ENCODE measurements around the gene CFAP99. TPM values are rescaled to one million over a fixed set of nuclear protein-coding genes. Genes with fewer than 3 reads are reported as not detected.
A peak's percentile ranks its signal among the peaks of the same experiment; 100 is the strongest.
"Not testable (repeated sequence)": the region's sequence is repeated elsewhere in the genome, so short reads cannot be mapped to it uniquely, and the experiment has no call there.

CFAP99 gene
- total and polyA plus RNA-seq, 5 experiments from 2014 or later, result 0.05 TPM; not detected in 4

GRCh38 chr4:2462218-2462991 is 43.6 kb downstream of the CFAP99 start:
- POLR2A ChIA-PET, result interaction anchor here (0.7 to 1.1 kb wide), 5 partner anchors 25 to 242 kb away, joined by 3 to 4 read pairs (median 3); partner anchors contain the start of gene MXD4
- H3K27ac Mint-ChIP-seq, result peak overlapping the region in 4 of 10 donors; percentile 14 to 71 (median 31)

GRCh38 chr4:2462992-2463762 is 44.4 kb downstream of the CFAP99 start:
- ATAC-seq (no peak), DNase-seq (peak in 1 of 10 donors; percentile 60)
- H3K4me3 Mint-ChIP-seq, result peak overlapping the region; percentile 39 to 81 (median 68)
- peaks cover 0 to 12% (median 0%) of the 10 kb centered on the region in 5 donors for H3K27me3 Mint-ChIP-seq
- POLR2A ChIA-PET, result interaction anchor here (1.0 kb wide), 1 partner anchor 25 kb away, joined by 3 read pairs; no protein-coding TSS in a partner anchor
- H3K27ac Mint-ChIP-seq, result peak overlapping the region in 4 of 10 donors; percentile 33 to 71 (median 56)
- no peaks in the 10 kb centered on the region for H3K36me3 Mint-ChIP-seq
- peaks cover 9 to 25% (median 21%) of the 10 kb centered on the region in 4 donors for H3K4me1 Mint-ChIP-seq
- no peaks in the 10 kb centered on the region for H3K9me3 Mint-ChIP-seq

More at GRCh38 chr4:2462218-2462991, 43.6 kb downstream of the CFAP99 start:
- H3K27me3 Mint-ChIP-seq, result peaks cover 0 to 12% (median 0%) of the 10 kb centered on the region in 5 donors
- no peaks in the 10 kb centered on the region for H3K9me3 Mint-ChIP-seq
- peak overlapping the region; percentile 66 to 88 (median 82) for H3K4me3 Mint-ChIP-seq
- peaks cover 4 to 19% (median 15%) of the 10 kb centered on the region in 4 donors for H3K4me1 Mint-ChIP-seq
- ATAC-seq (peak; percentile 96 to 97), DNase-seq (peak; percentile 52 to 77 (median 65))
- H3K36me3 Mint-ChIP-seq, result no peaks in the 10 kb centered on the region

GRCh38 chr4:2465032-2465431 is 46.3 kb downstream of the CFAP99 start:
- Mint-ChIP-seq H3K27me3 (peaks cover 0 to 5% (median 0%) of the 10 kb centered on the region in 5 donors), H3K27ac (no peak overlapping the region), H3K9me3 (no peaks in the 10 kb centered on the region), H3K4me3 (no peak overlapping the region), H3K4me1 (peaks cover 14 to 41% (median 31%) of the 10 kb centered on the region in 4 donors), H3K36me3 (peaks cover 0 to 4% (median 0%) of the 10 kb centered on the region in 3 donors)
- POLR2A ChIA-PET, result no interaction called here
- DNase-seq, result peak in 1 of 10 donors; percentile 48
- no peak for ATAC-seq

- POLR2A ChIA-PET, result interaction anchor here (0.9 kb wide), 1 partner anchor 246 kb away, joined by 3 read pairs; no protein-coding TSS in a partner anchor
- H3K9me3 Mint-ChIP-seq, ATAC-seq, H3K36me3 Mint-ChIP-seq, H3K27me3 Mint-ChIP-seq, DNase-seq: not testable (repeated sequence)
- peaks cover 17 to 46% (median 35%) of the 10 kb centered on the region in 4 donors for H3K4me1 Mint-ChIP-seq
- H3K27ac Mint-ChIP-seq, result peak overlapping the region in 1 of 10 donors; percentile 36
- H3K4me3 Mint-ChIP-seq, result peak overlapping the region in 4 of 10 donors; percentile 8 to 20 (median 12)
These were observed 46.8 kb downstream of the CFAP99 start for GRCh38 chr4:2465544-2465943.

- DNase-seq (peak; percentile 85 to 97 (median 94)), ATAC-seq (peak; percentile 83 to 85)
- Mint-ChIP-seq H3K27me3 (no peaks in the 10 kb centered on the region), H3K36me3 (peaks cover 0 to 36% (median 13%) of the 10 kb centered on the region in 3 donors), H3K9me3 (no peaks in the 10 kb centered on the region), H3K27ac (peak within 1 kb of the TSS; percentile 93 to 99 (median 98)), H3K4me3 (peak within 1 kb of the TSS; percentile 92 to 98 (median 96)), H3K4me1 (peaks cover 23 to 59% (median 49%) of the 10 kb centered on the region in 4 donors)
- POLR2A ChIA-PET, result interaction anchor here (0.6 to 3.7 kb wide), 22 partner anchors 9 to 745 kb away, joined by 3 to 46 read pairs (median 4); partner anchors contain the start of genes CFAP99, FAM193A, HAUS3 and MXD4
These were observed 49.9 kb downstream of the CFAP99 start, which contains the start of gene RNF4 for GRCh38 chr4:2468456-2469191. TSS of gene RNF4 (plus strand) at chr4:2469106. CDS start at chr4:2490494, 21,388 bp downstream.

GRCh38 chr4:2469192-2469984 is 50.6 kb downstream of the CFAP99 start:
- peak overlapping the region; percentile 92 to 98 (median 96) for H3K4me3 Mint-ChIP-seq
- H3K27me3 Mint-ChIP-seq, result no peaks in the 10 kb centered on the region
- POLR2A ChIA-PET, result interaction anchor here (0.6 to 3.7 kb wide), 23 partner anchors 9 to 746 kb away, joined by 3 to 46 read pairs (median 4); partner anchors contain the start of genes CFAP99, FAM193A, HAUS3 and MXD4
- peaks cover 0 to 44% (median 13%) of the 10 kb centered on the region in 3 donors for H3K36me3 Mint-ChIP-seq
- H3K4me1 Mint-ChIP-seq, result peaks cover 23 to 65% (median 51%) of the 10 kb centered on the region in 4 donors
- no peaks in the 10 kb centered on the region for H3K9me3 Mint-ChIP-seq
- peak; percentile 63 to 87 (median 74) for DNase-seq
- peak; percentile 60 to 65 for ATAC-seq
- H3K27ac Mint-ChIP-seq, result peak overlapping the region; percentile 93 to 99 (median 98)

- H3K36me3 Mint-ChIP-seq, result peaks cover 0 to 53% (median 14%) of the 10 kb centered on the region in 3 donors
- DNase-seq, result peak in 1 of 10 donors; percentile 28
These were observed 52.0 kb downstream of the CFAP99 start for GRCh38 chr4:2470791-2471190.

GRCh38 chr4:2472187-2472586 is 53.4 kb downstream of the CFAP99 start:
- Mint-ChIP-seq H3K9me3 (no peaks in the 10 kb centered on the region), H3K36me3 (peaks cover 0 to 65% (median 15%) of the 10 kb centered on the region in 3 donors), H3K27me3 (no peaks in the 10 kb centered on the region), H3K4me1 (peaks cover 31 to 86% (median 72%) of the 10 kb centered on the region in 4 donors), H3K27ac (peak overlapping the region in 9 of 10 donors; percentile 22 to 99 (median 93)), H3K4me3 (peak overlapping the region in 5 of 10 donors; percentile 5 to 98 (median 19))
- POLR2A ChIA-PET, result interaction anchor here (0.7 kb wide), 1 partner anchor 108 kb away, joined by 3 read pairs; no protein-coding TSS in a partner anchor
- ATAC-seq (no peak), DNase-seq (peak in 1 of 10 donors; percentile 36)

More at GRCh38 chr4:2470791-2471190, 52.0 kb downstream of the CFAP99 start:
- Mint-ChIP-seq H3K27me3 (no peaks in the 10 kb centered on the region), H3K9me3 (no peaks in the 10 kb centered on the region), H3K27ac (peak overlapping the region; percentile 93 to 99 (median 98)), H3K4me3 (peak overlapping the region; percentile 92 to 98 (median 96)), H3K4me1 (peaks cover 26 to 77% (median 60%) of the 10 kb centered on the region in 4 donors)
- no peak for ATAC-seq
- POLR2A ChIA-PET, result interaction anchor here (0.9 to 3.7 kb wide), 5 partner anchors 8 to 66 kb away, joined by 3 to 46 read pairs (median 4); partner anchors contain the start of gene FAM193A

GRCh38 chr4:2478229-2478628 is 59.5 kb downstream of the CFAP99 start:
- no peak for ATAC-seq
- POLR2A ChIA-PET, result interaction anchor here (1.1 kb wide), 1 partner anchor 8 kb away, joined by 4 read pairs; no protein-coding TSS in a partner anchor
- H3K36me3 Mint-ChIP-seq, result peaks cover 0 to 73% (median 4%) of the 10 kb centered on the region in 3 donors

GRCh38 chr4:2480649-2481048 is 61.9 kb downstream of the CFAP99 start:
- ATAC-seq (no peak), DNase-seq (peak in 1 of 10 donors; percentile 9)
- Mint-ChIP-seq H3K27ac (peak overlapping the region in 8 of 10 donors; percentile 19 to 86 (median 58)), H3K27me3 (no peaks in the 10 kb centered on the region), H3K4me1 (peaks cover 62 to 95% (median 93%) of the 10 kb centered on the region in 4 donors), H3K9me3 (no peaks in the 10 kb centered on the region), H3K4me3 (peak overlapping the region in 8 of 10 donors; percentile 7 to 71 (median 52)), H3K36me3 (peaks cover 0 to 55% (median 4%) of the 10 kb centered on the region in 3 donors)
- POLR2A ChIA-PET, result interaction anchor here (1.8 kb wide), 1 partner anchor 12 kb away, joined by 9 read pairs; the partner anchor contains the start of gene RNF4

More at GRCh38 chr4:2478229-2478628, 59.5 kb downstream of the CFAP99 start:
- peak overlapping the region in 9 of 10 donors; percentile 7 to 83 (median 63) for H3K27ac Mint-ChIP-seq
- H3K4me3 Mint-ChIP-seq, result peak overlapping the region in 9 of 10 donors; percentile 41 to 71 (median 55)
- H3K4me1 Mint-ChIP-seq, result peaks cover 50 to 97% (median 88%) of the 10 kb centered on the region in 4 donors
- no peaks in the 10 kb centered on the region for H3K9me3 Mint-ChIP-seq
- peak in 1 of 10 donors; percentile 36 for DNase-seq
- no peaks in the 10 kb centered on the region for H3K27me3 Mint-ChIP-seq

Measured in naive thymus-derived CD8-positive, alpha-beta T cell (primary cell).